PC-9 (cell line): Measurements from ENCODE around the gene ACYP2.

Experiments used
- CTCF ChIP-seq: fragments of 200-600 bp; sonication (generic); conservative IDR thresholded peaks from 2 replicates; pipeline ENCODE4 v1.6.1; 2017; ENCODE audit warnings: mixed run types, antibody characterized with exemption, mild to moderate bottlenecking, moderate library complexity
- EZH2 ChIP-seq: fragments of 200-600 bp; sonication (generic); IDR thresholded peaks from 2 replicates; pipeline ENCODE4 v1.8.0; 2017; ENCODE audit warnings: antibody characterized with exemption, low read depth

- no peak for TF ChIP-seq CTCF
- no peak for TF ChIP-seq EZH2
These were observed 32.0 kb upstream of the ACYP2 start for GRCh38 chr2:54083445-54083844.
